Measurements from ENCODE around the gene GALNT2.

The GALNT2 gene

DNA sequence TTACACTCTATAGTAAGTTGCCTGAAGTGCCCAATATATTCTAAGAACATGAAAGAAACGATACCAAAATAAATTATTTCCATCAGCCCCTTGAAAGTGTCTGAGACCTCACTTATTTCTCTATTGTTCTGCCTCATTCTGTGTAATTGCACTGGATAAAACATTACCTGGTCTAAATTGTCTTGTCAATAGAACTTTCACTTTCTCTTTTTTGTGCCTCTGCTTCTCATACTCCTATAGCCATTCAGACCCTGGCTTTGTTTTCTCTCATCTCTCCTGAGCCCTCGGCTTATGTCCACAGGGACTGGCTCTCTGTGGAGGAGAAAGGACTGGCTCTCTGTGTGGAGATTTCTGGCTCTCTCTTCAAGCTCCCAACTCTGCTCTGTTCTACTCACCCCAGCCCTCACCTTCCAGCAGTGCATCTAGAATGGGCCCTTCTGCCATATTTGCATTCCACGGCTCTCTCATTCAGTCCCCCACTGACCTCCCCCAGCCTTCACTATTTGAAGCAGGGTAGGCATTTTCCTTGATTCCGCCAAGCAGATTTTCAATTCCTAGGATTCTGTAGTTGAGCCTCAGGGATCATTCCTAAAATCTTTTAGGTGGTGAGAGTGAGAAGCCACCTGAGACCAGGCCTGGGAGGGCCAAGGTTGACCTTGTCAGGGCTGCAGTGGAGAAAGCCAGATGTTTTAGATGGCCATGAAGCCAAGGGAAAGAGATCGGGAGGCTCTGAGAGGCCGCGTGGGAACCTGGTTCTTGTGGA is 15.9 kb upstream of the GALNT2 start:
- DNase-seq (ENCODE audit: low read depth): no peak

DNA sequence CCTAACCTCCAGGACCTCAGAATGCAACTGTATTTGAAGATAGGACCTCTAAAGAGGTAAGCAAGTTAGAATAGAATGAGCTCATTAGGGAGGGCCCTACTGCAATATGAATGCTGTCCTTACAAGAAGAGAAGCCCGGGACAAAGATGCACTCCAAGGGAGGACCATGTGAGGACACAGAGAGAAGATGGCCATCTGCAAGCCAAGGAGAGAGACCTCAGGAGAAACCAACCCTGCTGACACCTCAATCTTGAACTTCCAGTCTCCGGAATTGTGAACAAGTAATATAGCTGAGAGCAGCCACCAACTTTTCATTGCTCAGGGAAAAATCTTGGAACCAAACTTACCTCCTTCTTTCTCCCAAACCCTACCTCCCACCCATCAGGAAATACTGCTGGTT is 15.0 kb upstream of the GALNT2 start:
- no peak for DNase-seq (ENCODE audit: low read depth)

DNA sequence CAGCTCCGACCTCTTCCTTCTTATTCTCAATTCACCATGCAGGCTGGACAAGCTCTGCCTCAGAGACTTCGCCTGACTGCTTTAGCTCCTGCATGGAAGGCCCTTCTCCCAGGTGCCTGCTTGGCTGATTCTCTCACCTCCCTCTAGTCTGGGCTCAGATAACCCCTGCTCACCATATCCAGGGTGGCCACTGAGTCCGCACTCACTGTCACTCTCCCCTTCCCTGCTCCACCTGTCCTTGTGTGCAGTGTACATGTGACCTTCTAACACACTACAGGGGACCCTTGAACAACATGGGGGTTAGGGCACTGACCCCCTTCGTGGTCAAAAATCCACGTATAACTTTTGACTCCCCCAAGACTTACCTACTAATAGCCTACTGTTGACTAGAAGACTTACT is 14.4 kb upstream of the GALNT2 start:
- DNase-seq (ENCODE audit: low read depth): no peak

DNA sequence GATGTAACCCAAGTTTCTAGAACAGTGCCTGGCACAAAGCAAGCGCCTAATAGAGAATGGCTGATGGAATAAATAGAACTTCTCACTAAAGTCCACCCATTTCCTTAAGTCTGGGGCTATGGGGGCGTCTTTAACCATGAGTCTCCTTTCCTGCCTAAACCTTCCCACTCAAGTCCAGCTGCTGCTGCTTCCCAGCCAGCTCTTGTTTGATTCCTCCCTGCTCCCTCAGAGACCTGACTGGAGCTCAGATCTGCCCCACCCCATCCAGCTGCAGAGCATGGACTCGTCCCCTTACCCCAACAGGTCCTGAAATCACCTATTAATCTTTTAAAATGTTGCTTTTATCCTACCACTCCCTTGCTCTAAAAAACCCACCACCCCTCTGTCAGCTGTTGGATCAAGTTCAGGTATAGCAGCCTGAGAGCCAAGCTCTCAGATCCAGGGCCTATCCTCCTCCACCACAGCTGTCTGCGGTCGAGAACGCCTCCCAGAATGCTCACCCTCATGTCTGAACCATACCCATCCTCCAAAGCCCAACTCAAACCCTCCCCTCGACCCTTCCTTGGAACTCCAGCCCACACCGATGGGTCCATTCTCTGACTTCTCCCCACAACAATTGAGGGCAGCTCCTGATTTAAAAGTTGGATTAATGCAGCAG is 12.8 kb upstream of the GALNT2 start:
- no peak for DNase-seq (ENCODE audit: low read depth)

DNA sequence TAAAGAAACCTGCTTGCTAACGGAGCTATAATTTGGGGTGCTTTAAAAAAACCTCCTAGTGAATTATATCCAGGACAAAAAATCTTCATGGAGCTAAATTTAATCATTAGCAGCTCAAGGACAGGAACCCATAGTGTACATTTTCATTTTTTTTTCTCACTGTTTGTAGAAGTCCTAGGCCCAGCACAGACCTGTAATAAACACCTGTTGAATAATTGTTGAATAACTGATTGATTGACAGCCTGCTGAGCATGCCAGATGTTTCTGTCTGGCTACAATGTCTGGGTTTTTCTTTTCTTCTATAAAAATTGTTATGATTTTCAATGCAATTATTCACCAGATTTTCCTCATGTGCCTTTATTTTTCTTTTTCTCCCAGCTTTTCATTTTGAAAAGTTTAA is 10.9 kb upstream of the GALNT2 start:
- DNase-seq (ENCODE audit: low read depth): no peak

DNA sequence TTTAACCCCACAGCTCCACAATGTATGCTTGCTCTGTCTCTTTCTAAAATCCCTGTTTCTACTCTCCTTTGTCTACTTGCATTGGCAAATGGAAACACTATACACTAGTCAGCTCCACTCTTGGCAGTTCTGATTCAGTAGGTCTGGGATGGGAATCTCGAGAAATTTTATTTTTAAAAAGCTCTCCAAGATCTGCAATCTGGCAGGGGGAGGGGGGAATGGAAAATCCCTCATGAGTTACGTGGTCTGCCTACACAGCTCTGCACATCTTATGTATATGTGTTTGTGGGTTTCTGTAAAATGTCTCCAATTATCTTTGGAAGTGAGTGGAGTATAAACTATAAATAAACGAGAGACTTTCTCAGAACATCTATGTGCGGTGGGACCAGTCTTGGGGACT is 9.9 kb upstream of the GALNT2 start:
- DNase-seq (ENCODE audit: low read depth): no peak

- no peak for DNase-seq (ENCODE audit: low read depth)
Observed at GRCh38 chr1:230057681-230058565, 9.1 kb upstream of the GALNT2 start.

DNA sequence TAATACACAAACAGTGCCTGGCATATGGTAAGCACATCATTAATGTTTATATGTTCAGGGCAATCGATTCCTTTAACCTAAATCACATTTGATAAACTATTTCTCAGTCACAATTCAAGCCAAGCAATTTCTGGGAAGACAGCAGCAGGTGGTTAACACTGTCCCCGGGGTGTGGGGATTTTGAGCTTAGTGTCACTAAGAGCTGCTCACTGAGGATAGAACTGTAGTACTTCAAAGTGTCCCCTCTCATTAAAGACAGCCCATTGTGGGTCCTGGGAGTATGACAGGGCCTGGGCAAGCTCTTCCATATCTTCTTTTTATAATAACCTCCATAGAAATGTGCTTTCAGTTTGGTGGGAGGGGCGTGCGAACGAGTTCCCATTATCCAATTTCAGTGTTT is 8.4 kb upstream of the GALNT2 start:
- DNase-seq (ENCODE audit: low read depth): no peak

- no peak for DNase-seq (ENCODE audit: low read depth)
Observed at GRCh38 chr1:230061801-230062200, 5.2 kb upstream of the GALNT2 start.

- DNase-seq (ENCODE audit: low read depth): no peak
Observed at GRCh38 chr1:230062521-230062920, 4.5 kb upstream of the GALNT2 start.

DNA sequence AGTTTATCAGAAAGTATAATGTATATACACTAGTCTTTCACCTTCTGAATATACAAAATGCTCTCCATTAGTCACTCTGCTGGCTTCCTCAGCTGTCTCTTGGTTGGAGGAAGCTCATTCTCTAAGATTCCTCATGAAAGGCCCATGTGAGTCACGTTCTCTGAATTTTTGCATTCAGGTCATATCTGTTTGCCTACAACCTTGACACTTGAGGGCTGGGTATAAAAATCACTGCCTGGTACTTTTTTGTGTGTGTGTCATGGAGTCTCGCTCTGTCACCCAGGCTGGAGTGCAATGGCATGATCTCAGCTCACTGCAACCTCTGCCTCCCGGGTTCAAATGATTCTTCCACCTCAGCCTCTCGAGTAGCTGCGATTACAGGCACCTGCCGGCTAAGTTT is 2.8 kb upstream of the GALNT2 start:
- no peak for DNase-seq (ENCODE audit: low read depth)

GRCh38 chr1:230065161-230065560 is 1.9 kb upstream of the GALNT2 start:
- DNase-seq (ENCODE audit: low read depth): no peak

DNA sequence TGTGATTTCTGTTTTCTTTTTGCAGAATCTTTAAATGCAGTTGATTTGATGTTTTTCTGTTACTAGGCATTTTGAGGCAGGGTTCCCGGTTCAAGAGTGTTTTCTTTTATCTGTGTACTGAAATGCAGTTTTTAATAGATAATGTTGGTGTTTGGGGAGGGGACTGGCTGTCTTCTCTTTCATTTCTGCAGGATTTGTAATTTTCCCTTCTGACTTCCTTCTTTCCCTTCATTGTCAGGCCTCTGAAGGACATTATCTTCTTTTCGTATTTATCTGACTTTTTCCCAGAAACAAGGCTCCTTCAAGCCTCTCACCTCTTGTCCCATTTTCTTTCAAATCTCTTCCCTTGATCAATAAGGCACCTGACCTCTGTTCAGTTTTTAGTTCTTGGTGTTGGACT is 1.5 kb upstream of the GALNT2 start:
- no peak for DNase-seq (ENCODE audit: low read depth)

DNA sequence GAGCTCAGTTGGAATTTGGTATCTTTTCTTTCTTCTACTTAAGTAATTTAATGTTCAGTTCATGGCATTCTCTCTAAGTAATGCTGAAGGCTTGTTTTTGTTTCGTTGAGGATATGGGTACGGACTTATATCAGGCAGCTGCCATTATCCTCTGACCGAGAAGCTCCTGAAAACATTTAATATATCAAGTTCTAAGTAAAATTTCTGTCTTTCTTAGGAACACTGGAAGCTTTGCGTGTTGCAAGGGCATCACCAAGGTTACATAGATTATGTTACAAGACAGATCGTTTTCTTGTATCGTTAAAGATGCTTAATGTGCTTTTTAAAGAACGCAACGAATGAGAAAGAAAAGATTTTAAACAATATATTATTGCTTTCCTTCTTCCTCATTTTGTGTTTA is 1.0 kb upstream of the GALNT2 start:
- no peak for DNase-seq (ENCODE audit: low read depth)

DNA sequence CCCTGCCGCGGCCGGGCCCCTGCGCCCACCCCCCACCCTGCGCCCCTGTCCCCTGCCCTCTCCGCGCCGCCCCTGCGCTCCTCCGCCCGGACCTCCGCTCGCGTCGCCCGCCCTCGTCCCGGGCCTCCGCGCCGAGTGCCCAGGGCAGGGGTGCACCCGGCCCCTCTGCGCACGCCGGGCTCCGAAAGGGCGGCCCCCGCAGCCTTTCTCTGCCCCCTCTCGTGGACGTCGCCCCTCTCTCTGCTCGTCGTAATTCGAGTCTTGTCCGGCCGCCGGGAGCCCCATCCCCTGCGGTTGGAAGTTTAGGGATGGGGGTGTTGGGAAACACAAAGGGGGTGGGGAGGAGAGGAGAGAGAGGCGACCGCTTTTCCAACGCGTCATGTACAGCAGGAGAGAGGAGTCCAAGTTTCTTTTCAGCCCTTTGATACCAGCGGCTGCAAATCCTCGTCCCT is 407 bp downstream of the GALNT2 start:
- no peak for DNase-seq (ENCODE audit: low read depth)

GRCh38 chr1:230067871-230068620 is 1.0 kb downstream of the GALNT2 start:
- no peak for DNase-seq (ENCODE audit: low read depth)

DNA sequence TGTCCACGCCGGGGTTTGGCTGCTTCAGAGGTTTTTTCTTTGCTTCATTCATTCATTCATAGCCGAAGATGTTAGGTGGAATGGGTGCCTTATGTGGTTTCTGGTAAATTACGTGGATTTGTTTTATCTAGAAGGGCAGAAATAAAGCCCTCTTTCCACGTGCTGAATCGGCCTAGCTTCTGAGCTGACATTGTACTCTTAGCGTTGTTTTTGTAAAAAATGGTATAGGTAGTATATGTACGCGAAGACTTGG is 1.5 kb downstream of the GALNT2 start:
- no peak for DNase-seq (ENCODE audit: low read depth)

DNA sequence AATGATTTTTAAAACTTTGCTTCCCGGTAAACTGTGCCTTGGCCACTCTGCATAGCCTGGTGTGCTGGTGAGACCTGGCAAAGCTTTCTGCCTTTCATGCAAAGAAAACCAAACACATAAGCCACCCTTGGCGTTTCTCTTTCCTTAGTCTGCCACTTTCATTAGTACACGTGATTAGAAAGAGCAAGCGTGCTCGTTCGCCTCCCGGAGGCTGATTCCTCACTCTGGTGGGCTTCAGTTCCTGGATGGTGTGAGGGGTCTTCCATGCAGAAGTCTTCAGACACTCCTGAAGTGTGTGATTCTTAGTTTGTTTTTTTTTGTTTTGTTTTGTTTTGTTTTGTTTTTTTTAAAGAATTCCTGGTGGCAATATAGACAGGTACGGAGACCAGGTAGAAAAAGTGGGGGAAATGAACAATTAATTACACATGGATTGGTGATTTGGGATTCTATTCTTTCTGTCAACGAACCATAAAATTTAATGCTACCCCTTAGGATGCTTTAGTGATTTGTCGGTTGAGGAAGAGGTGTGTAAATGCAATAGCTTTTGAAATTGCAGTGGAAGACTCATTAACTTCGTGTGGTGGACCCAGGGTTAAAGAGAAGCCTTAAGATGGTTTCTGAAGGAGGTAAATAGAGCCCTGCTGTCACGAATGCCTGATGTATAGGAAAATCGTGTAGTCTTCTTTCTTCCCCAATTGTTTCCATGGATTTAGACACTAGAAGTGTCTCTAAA is 2.1 kb downstream of the GALNT2 start:
- no peak for DNase-seq (ENCODE audit: low read depth)

DNA sequence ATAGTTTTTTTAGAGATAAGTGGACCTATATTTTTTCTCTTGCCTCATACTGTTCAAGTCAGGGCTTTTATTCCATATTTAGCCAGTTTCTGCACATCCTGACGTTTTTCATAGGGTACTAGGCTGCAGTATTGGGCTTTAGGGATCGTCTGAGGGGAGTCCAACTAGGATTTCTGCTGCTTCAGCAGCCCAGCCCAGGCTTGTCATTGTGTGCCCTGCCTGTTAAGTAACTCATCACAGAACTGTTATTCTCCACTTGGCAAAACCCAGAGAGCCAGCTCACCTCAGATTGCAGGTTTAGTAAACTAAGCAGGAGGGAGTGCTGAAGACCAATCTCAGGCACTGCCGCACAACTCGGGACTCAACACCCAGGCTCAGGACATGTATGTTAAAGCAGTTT is 2.8 kb downstream of the GALNT2 start:
- DNase-seq (ENCODE audit: low read depth): no peak

DNA sequence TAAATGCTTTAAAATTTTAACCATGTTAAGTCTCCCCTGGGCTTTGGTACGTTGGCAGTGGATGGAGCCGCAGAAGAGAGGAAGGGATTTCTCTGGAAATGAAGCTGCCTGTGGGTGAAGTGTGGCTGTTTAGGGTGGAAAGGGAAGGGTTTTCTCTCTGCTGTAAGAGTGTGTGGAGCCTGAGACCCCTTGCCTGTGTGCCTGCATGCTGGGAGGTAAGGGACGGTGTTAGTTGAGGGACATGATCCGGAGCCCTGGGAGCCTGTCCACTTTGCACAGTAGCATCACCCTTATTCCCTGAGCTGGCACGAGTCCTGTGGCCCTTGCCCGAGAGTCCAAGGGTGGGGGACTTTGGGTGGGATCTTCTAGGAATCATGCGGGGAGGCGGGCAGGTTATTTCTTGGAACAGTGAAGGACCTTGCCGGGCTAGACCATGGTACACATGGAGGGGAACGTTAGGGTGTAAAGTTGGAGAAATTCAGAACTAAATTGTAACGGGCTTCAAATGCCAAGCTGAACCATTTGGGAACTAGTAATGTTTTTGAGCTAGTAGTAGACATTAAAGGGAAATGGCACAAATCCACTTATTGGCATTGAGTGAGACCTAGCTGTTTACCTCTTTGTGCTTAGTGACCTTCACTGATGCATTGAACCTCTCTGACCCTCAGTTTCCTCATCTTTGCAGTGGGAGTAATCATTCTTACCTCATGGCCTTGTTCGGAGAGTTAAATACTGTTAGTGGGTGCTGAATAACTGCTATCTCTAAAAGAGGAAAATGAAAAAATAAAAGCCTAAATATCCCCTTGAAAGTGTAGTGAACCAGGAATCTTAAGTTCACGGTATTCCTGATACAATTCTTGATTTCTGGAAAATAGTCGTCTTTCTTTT is 3.5 kb downstream of the GALNT2 start:
- DNase-seq (ENCODE audit: low read depth): no peak

- DNase-seq (ENCODE audit: low read depth): no peak
Observed at GRCh38 chr1:230071316-230071715, 4.3 kb downstream of the GALNT2 start.
